Choroid plexus epithelial cell (primary cell): ENCODE data around the gene BCAP29.

Experiments used
- DNase-seq: peaks from one replicate; pipeline ENCODE4 v3.0.0-alpha.2; 2010; ENCODE audit warnings: low read depth
- H3K4me3 ChIP-seq: 2 replicates; pipeline ENCODE4 v1.5.1; 2011; ENCODE audit warnings: low read depth, mild to moderate bottlenecking, control low read depth, low read length, moderate library complexity
- TF ChIP-seq, protein P1 (sequence below): conservative IDR thresholded peaks from 2 replicates; pipeline ENCODE4 v1.5.1; 2011; ENCODE audit warnings: low read depth, mild to moderate bottlenecking, control low read depth, inconsistent platforms, low read length, moderate library complexity

BCAP29 gene

GRCh38 chr7:107605218-107605815, 25.3 kb downstream of the BCAP29 start:
- TF ChIP-seq, protein P1, sequence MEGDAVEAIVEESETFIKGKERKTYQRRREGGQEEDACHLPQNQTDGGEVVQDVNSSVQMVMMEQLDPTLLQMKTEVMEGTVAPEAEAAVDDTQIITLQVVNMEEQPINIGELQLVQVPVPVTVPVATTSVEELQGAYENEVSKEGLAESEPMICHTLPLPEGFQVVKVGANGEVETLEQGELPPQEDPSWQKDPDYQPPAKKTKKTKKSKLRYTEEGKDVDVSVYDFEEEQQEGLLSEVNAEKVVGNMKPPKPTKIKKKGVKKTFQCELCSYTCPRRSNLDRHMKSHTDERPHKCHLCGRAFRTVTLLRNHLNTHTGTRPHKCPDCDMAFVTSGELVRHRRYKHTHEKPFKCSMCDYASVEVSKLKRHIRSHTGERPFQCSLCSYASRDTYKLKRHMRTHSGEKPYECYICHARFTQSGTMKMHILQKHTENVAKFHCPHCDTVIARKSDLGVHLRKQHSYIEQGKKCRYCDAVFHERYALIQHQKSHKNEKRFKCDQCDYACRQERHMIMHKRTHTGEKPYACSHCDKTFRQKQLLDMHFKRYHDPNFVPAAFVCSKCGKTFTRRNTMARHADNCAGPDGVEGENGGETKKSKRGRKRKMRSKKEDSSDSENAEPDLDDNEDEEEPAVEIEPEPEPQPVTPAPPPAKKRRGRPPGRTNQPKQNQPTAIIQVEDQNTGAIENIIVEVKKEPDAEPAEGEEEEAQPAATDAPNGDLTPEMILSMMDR = no peak
- no peak overlapping the region for H3K4me3 ChIP-seq
- DNase-seq = no peak

DNA sequence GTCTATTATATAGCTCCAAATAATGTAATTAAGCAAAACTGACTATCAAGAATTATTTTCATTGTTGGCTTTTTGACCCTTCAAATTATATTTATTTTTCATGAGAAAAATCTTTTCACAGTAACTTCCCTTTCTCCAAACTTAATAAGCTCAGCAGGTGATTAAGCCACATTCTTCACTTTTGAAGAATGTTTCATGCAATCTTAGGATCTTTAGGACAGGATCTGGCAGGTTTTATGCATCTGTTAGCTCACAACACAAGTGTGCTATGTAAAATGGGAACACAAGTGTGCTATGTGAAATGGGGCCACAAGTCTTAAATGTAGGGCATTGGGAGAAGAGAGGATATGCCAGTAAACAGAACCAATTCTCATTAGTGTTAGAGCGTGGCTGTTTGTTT, 26.3 kb downstream of the BCAP29 start:
- DNase-seq = no peak
- TF ChIP-seq, protein P1 = no peak
- no peak overlapping the region for H3K4me3 ChIP-seq

DNA sequence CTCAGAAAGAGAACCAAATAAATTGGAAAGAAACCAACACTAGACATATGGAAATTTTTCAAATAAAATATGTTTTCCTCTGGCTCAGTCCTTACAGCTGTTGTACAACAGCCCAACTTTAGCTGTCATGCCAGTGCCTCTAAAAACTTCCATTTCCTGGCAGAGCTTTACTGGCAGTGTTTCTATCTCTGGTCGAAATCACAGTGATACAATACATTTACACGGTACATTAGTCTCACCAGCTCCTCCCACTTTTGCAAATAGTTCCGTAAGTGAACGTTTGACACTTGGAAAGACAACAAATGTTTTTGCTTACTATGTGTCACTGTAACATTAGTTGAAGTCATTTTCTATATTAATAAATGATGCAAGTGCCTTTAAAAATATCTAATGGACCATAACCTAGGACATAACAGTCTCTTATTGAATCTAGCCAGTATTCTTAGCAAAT, 29.8 kb downstream of the BCAP29 start:
- no peak for DNase-seq
- H3K4me3 ChIP-seq = no peak overlapping the region
- TF ChIP-seq, protein P1 = no peak

- TF ChIP-seq, protein P1 = no peak
- no peak overlapping the region for H3K4me3 ChIP-seq
- peak; percentile 56 for DNase-seq
Observed at GRCh38 chr7:107610323-107610722, 30.3 kb downstream of the BCAP29 start.

- H3K4me3 ChIP-seq = no peak overlapping the region
- TF ChIP-seq, protein P1 = no peak
- no peak for DNase-seq
Observed at GRCh38 chr7:107613439-107613838, 33.4 kb downstream of the BCAP29 start.

DNA sequence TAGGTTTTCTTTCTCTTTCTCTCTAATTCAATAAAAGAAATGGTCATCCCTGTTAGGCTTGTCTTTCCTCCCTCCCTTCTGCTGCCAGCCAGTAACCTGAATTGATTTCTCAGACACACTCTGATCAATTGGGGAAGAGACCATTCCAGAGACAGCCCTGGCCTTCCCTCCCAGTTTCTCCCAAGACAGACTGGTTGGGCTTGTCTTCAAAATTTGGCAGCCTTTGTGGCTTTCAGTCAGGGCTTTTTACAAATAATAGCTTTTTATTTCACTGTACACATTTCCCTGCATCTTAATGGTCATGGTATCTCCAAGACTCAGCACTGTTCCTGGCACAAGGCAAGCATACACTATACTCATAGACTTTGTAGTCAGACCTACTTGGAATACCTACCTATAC, 33.9 kb downstream of the BCAP29 start:
- no peak for DNase-seq
- TF ChIP-seq, protein P1 = no peak
- H3K4me3 ChIP-seq = no peak overlapping the region

GRCh38 chr7:107614425-107614824, 34.4 kb downstream of the BCAP29 start:
- TF ChIP-seq, protein P1 = no peak
- DNase-seq = peak; percentile 88
- H3K4me3 ChIP-seq = no peak overlapping the region
